ENCODE results near the gene TRAPPC14. TPM values are rescaled to one million over a fixed set of nuclear protein-coding genes. Genes with fewer than 3 reads are reported as not detected.
"Not testable (repeated sequence)": the region's sequence is repeated elsewhere in the genome, so short reads cannot be mapped to it uniquely, and the experiment has no call there.

TRAPPC14 gene
- polyA plus RNA-seq, 3 donors = 7.5 to 14.5 (median 11.8) TPM

DNA sequence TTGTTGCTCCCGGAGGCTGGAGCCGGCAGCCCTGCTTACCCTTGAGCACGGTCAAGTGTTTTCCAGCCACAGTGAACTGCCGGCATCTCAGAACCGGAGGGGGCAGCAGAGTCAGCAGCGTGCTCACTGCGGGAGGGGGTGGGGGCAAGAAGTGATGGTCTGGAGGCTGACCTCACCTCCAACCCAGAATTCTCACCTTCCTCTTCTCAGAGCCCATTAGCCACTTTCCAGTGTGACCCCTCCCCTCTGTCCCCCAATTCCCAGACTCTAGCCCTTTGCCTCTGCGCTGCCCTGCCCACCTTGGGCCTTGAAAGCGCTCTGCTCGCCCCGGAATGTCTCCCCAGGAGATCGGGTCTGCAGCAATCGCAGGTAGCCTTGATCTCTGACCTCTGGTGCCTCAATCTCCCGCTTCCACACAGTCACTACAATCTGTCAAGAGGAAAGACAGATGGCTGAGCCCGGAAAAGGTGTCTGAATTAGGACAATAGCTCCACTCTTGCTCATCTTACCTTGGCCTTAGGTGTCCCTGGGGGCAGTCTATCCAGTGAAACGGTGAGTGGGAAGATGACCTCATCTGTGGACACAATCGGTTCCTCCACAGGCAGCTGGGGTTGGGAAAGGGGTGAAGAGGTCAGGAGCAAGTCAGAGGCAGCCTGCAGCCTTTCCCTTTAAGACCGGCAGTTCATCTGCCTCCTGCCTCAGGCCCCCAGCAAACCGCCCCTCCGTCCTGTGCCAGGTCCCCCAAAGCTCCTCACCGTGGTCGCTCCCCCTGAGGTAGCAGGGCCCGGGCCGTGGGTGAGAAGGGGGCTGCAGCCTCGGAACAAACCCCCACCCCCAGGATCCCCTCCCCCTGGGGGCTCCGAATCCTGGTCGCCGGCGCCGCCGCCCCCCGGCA, 942 bp downstream of the TRAPPC14 start:
- H3K27ac ChIP-seq (ENCODE audit: low read depth, low read length) = peak overlapping the region; percentile 18
- WGBS, 3 donors = 16 to 30% (median 26%) methylated on average over 25 to 32 of the region's 32 CpGs

DNA sequence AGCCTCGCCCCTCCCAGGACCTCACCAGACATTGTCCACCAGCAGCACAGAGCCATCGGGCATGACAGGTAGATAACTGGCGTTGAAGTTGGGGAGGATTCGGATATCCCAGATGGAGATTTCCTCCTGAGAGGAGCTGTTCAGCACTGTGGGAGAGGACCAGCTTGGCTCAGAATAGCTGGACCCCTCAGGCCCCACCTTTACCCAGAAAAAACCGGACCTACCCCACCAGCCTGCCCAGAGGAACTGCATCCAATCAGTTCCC, 1.5 kb downstream of the TRAPPC14 start:
- 66 to 76% (median 73%) methylated on average over 5 of the region's 5 CpGs for WGBS, 3 donors
- no peak overlapping the region for H3K27ac ChIP-seq (ENCODE audit: low read depth, low read length)

DNA sequence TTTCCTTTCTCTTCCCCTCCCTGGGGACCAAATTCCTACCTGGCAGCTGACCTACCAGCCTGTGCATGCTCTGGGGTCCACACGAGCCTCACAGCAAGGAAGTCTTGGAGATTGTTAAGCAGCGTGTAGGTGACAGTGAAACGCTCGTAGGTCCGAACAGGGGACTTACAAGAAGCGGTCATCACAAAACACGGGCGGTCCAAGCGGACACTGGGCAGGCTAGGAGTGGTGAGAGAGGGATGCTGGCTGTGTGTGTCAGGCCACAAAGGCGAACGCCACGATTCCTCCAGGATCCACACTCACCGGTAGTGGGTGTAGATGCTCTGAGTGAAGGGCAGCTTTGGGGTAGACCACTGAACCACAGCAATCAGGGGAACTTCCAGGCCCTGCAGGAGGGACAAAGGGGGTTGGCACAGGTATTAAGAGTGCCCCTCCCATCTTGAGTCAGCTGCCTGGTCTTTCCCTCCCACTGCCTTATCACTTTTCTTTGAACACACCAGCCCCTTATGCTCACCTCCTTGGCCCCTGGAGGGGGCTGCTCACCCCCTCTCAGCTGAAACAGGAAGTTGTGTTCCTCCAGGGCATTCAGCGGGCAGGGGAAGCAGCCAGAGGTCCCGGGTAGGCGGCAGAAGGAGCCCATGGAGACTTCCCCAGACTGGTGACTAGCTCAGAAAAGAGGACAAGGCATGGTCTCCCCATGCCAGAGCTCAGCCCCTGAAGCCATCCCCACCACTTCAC, 2.0 kb downstream of the TRAPPC14 start:
- no peak overlapping the region for H3K27ac ChIP-seq (ENCODE audit: low read depth, low read length)
- WGBS, 3 donors = 68 to 83% (median 75%) methylated on average over 16 of the region's 16 CpGs

DNA sequence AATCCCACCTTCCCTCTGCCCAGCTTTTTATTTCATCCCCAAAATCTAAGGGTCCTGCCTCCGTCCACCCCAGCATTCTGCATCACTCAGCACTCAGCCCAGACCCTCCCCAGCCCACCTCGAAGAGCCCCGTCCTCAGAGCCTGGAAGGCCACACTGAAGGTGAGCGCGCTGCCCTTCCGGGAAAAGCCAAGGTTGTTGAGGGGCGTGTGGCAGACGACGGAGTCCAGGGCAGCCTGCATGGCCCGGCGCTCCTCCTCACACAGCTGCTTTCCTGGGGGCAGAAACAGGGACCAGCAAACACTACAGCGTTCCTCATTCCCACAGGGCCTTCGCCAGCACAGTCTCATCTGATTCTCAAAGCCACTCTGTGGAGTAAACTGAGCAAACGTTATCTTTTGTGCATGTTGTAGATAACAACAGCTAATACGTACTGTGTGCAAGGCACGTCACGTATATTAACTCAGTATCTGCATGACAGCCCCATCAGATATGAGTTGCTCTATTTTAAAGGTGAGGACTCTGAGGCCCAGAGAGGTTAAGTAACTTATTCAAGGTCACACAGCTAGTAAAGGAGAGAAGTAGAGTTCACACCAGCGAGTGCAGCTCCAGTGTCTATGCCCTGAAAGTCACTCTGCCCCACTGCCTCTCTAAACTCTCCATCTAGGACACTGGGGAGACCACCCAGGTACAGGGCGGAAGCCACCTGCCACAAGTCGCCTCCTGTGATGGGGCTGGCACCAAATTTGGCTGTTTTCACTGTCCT, 2.8 kb downstream of the TRAPPC14 start:
- WGBS, 3 donors = 76 to 89% (median 86%) methylated on average over 20 of the region's 20 CpGs
- H3K27ac ChIP-seq (ENCODE audit: low read depth, low read length) = no peak overlapping the region

DNA sequence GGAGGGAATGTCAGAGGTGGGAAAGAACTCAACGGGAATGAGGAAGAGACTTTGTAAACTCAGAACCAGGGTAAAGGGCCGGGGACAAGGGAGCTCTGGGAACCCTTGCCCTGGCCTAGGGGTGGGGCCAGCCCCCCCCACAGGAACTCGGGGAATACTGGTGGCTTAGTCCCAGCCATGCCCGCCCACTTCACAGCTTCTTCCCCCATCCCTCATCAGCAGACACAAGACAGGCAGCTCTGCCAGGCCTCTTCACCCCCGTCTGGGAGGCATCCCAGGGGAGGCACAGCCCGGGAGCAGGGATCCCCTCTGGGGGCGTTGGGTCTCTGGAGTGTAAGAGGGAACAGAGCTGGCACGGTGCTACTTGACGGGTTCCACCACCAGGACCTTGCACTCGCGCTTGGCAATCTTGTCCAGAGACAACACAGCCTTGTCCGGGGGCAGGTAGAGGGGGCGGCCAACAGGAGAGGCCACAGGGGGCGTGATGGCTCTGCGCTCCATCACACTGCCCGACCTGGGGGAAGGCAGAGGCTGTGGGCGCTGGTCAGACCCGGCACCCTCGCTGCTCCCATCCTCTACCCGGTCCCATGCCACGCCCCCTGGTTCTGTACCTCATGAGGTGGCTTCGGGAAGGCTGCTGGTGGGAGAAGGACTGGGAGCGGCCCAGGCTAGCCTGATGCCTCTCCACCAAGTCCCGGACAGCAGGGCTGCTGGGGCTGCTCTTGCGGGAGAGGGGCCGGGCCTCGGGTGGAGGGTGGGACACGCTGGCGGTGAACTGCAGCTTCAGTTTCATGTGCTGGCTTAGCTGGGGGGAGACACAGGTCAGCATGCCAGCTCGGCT, 3.7 kb downstream of the TRAPPC14 start:
- WGBS, 3 donors = 75% methylated on average over 29 to 30 of the region's 30 CpGs
- no peak overlapping the region for H3K27ac ChIP-seq (ENCODE audit: low read depth, low read length)

DNA sequence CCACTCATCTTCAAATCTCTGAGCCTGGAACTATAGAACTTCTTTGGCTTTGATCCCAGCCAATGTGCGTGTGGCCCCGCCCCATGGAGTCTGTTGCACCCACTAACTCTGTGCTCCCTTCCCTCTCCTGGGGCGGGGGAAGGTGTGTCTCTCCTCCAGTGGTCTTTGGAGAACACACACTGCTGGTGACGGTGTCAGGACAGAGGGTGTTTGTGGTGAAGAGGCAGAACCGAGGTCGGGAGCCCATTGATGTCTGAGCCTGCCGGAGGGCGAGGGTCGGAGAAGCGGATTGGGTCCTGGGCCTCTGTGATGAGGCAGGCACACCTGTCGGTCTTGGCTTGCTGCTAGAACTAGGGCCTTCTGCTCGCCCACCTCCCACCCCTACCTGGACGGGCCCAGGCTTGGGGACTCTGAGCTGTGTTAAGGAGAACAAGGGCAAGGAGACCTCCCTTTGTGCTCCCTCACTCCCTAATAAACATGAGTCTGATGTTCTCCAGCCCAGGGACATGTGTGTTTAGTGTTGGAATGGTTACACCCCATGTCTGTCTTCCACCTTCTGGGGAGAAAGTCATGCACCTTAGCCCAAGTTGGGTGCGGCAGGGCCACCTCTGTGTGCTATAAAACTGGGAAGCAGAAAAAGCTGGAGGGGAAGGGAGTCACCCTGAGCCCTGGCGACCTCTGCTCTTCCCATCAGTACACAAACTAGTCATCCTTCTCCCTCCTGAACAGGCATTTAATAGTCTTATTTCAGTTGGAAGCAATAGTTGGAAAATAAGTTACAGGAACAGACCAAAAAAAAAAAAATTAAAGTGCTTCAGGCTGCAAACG, 4.6 kb downstream of the TRAPPC14 start:
- no peak overlapping the region for H3K27ac ChIP-seq (ENCODE audit: low read depth, low read length)
- 82 to 85% (median 83%) methylated on average over 16 of the region's 16 CpGs for WGBS, 3 donors

DNA sequence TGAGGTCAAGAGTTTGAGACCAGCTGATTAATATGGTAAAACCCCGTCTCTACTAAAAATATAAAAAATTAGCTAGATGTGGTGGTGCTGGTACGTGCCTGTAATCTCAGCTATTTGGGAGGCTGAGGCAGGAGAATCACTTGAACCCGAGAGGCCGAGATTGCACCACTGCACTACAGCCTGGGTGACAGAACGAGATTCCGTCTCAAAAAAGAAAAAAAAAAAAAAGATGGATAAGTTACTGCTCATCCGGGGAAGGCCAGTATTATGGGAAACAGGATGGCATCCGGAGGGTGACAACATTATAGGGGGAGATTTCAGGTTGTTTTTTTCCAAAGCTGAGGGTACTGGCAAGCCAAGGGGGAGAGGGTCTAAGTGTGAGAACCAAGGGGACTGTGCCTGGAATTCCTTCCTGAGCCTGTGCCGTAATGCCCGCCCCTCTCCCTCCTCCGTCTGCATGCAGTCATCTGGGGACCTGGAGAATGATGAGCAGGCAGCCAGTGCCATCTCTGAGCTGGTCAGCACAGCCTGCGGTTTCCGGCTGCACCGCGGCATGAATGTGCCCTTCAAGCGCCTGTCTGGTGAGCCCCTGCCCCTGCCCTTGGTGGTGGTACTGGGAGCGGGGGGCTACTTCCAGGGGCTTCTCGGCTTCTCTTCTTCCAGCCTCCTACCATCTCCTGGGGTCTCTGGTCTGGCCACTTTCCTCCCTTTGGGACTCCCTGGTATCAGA, 5.4 kb downstream of the TRAPPC14 start:
- WGBS, 3 donors = 92 to 93% (median 93%) methylated on average over 18 of the region's 18 CpGs
- H3K27ac ChIP-seq (ENCODE audit: low read depth, low read length) = no peak overlapping the region

DNA sequence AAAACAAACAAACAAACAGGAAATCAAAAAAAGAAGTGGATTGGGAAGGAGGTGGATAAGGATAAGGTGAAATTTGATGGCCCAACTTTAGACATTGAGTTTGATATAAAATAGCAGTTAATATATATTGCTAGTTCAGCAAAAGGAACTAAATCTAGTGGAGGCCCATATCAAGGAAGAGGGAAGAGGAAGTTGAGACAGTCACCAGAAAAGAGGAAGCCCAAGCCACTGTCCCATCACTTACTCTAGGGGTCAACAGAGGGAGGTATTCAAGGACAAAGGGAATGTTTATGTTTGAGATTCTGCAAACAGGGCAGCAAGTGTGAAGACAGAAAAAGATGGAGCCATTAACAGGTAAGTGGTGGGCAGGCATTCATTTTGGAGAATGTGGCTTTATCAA, 6.1 kb downstream of the TRAPPC14 start:
- no peak overlapping the region for H3K27ac ChIP-seq (ENCODE audit: low read depth, low read length)

DNA sequence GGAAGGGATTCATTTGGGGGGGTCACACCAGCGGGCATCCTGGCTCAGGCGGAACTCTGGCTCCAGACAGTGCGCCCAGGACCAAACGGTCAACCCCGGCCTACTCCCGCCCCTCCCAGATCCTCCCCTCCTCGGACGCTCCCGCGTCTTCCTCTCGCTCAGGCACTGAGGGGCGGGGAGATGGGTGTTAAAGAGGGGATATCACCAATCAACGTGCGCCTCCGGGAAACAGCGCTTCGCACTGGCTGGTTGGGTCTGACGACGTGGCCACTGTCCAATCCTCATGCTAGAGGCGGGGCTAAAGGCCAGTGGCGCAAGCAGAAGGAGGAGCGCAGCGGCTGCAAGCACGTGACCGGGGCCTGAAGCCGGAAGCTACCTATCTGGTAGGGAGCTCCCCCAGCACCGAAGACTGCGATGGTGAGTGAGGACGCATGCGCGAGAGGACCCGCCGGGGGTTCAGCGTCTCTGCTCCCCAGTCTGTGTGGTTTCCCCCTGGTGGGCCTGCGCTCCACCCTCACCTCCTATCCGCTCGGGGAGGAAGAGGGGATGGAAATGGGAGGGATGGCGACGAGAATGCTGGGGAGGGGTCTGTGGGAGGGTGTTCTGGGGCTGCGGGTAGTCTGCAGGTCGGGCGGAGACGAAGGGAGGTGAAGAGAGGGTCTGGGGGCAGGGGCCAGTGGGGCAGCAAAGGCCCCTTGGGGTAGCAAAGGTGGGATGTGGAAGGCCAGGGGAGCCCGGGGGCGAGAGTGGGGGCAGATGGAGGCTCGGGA, 9.8 kb downstream of the TRAPPC14 start, which contains the start of gene LAMTOR4:
Gene LAMTOR4 (plus strand): TSS at position 360 of the 770 bp plus-strand sequence. CDS start 55 bp downstream, at position 415.
- H3K27ac ChIP-seq (ENCODE audit: low read depth, low read length) = no peak within 1 kb of the TSS
- WGBS, 3 donors = 0% methylated on average over 45 to 46 of the region's 46 CpGs

DNA sequence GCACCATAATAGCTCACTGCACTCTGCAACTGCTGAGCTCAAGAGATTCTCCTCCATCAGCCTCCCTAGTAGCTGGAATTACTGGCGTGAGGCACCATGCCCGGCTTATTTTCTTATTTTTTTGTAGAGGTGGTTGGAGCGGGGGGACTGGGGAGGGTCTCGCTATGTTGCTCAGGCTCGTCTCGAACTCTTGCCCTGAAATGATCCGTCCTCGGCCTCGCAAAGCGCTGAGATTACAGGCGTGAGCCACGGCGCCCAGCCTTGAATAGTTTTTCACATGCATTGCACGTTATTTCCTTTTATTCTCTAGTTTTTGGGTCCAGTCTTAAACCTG, 10.3 kb downstream of the TRAPPC14 start:
- no peak overlapping the region for H3K27ac ChIP-seq (ENCODE audit: low read depth, low read length)
- 9 to 17% (median 9%) methylated on average over 14 of the region's 14 CpGs for WGBS, 3 donors

DNA sequence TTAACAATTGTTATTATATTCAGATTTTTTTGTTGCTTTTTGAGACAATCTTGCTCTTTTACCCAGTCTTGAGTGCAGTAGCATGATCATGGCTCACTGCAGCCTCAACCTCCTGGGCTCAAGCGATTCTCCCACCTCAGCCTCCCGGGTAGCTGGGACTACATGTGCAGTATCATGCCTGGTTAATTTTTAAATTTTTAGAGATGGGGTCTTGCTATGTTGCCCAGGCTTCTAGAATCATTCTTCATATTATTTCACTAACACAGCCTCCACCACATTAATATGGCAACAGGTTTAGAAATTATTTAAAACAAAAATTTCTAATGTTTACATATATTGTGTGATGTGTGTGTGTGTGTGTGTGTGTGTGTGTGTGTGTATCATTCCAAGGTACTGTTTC, 11.2 kb downstream of the TRAPPC14 start:
- 96 to 97% (median 97%) methylated on average over 2 of the region's 2 CpGs for whole genome bisulfite sequencing, 3 donors
- H3K27ac ChIP-seq (ENCODE audit: low read depth, low read length) = no peak overlapping the region

DNA sequence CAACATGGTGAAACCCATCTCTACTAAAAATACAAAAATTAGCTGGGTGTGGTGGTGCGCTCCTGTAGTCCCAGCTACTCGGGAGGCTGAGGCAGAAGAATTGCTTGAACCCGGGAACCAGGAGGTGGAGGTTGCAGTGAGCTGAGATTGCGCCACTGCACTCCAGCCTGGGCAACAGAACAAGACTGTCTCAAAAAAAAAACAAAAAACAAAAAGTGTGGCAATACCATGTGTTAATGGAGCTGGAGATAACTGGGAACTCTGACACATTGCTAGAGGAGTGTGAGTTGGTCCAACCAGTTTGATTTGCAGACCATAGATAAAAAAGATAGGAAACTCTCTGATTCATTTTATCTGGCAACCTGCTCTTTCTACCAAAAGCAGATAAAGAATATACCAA, 12.2 kb downstream of the TRAPPC14 start:
- not testable (repeated sequence) for H3K27ac ChIP-seq (ENCODE audit: low read depth, low read length)
- 70 to 80% (median 70%) methylated on average over 4 of the region's 4 CpGs for WGBS, 3 donors

DNA sequence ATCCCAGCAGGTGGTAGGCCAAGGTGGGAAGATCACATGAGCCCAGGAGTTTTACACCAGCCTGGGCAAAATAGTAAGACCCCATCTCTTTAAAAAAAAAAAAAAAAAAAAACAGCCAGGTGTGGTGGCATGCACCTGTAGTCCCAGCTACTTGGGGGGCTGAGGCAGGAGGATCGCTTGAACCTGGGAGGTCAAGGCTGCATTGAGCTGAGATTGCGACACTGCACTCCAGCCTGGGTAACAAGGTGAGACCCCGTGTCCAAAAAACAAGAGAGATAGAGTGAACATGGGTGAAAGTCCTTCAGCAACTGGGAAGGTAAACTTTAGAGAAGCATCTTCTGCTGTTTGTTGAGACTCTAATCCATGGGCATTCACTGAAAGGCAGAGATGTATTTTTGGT, 16.1 kb downstream of the TRAPPC14 start:
- WGBS, 3 donors = 95 to 96% (median 96%) methylated on average over 3 of the region's 3 CpGs
- H3K27ac ChIP-seq (ENCODE audit: low read depth, low read length) = no peak overlapping the region

DNA sequence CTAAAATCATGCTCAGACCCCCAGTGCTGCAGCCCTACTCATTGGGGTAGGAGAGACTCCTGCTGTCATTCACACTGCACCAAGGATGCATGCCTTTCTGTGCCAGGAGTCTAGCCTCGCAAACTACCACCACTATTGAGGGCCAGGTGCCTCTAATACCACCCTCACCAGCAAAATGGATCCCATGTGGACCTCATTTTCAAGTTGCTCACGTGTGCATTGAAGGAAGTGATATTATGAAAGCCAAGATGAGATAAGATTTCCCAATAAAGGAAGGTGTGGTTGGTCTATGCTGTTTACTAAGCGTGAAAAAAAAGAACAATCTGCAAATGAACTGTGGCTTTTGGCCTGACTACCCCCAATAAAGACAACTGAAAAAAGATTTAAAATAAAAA, 17.0 kb downstream of the TRAPPC14 start:
- H3K27ac ChIP-seq (ENCODE audit: low read depth, low read length) = no peak overlapping the region
- WGBS, 3 donors = 47 to 71% (median 48%) methylated on average over 3 of the region's 3 CpGs

DNA sequence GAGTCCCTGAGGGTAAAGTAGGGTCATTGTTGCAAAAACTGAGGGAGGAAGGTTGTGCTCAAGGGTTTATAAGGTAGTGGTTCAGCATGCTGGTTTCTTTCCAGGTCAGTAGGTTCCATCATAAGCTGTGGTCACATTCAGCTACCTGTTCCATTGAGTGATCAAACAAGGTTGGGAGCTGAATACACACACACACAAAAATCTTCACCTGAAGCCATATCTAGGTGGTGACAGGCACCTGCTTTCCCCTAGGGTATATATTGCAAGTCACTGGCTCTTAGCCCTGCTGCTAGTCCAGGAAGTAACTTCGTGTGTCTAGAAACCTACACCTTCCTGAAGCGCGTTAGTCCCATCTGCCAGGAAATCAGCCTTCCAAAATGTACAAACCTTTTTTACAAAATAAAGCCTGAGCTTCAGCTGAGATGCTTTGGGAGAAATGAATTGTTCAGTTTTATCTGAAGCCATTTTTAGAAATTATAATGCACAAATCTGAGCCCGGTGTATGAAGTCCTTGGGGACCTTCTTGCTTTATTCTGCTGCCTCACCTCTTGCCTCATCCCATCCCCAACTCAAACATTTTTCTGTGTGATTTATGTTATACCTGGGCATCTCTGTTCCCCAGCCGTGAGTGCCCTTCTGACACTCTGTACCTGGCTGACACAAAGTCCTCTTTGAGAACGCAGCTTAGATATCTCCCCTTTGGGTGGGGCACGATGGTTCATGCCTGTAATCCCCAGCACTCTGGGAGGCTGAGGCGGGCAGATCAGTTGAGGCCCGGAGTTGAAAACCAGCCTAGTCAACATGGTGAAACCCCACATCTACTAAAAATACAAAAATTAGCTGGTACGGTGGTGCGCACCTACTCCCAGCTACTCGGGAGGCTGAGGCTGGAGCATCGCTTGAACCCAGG, 20.4 kb downstream of the TRAPPC14 start:
- H3K27ac ChIP-seq (ENCODE audit: low read depth, low read length) = no peak overlapping the region
- 69 to 79% (median 74%) methylated on average over 13 of the region's 13 CpGs for WGBS, 3 donors

Data from adipose tissue (tissue), 3 donors.